GM21367 (cell line): ENCODE data around the gene NAIF1.
"Not testable (repeated sequence)": the region's sequence is repeated elsewhere in the genome, so short reads cannot be mapped to it uniquely, and the experiment has no call there.

Experiments
- ATAC-seq: cut with Tn5 transposase; IDR thresholded peaks from one replicate; pipeline ENCODE4 v1.9.1; 2021; ENCODE audit not compliant: unreplicated experiment

The NAIF1 gene, protein sequence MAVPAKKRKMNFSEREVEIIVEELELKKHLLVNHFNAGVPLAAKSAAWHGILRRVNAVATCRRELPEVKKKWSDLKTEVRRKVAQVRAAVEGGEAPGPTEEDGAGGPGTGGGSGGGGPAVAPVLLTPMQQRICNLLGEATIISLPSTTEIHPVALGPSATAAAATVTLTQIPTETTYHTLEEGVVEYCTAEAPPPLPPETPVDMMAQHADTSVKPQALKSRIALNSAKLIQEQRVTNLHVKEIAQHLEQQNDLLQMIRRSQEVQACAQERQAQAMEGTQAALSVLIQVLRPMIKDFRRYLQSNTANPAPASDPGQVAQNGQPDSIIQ

DNA sequence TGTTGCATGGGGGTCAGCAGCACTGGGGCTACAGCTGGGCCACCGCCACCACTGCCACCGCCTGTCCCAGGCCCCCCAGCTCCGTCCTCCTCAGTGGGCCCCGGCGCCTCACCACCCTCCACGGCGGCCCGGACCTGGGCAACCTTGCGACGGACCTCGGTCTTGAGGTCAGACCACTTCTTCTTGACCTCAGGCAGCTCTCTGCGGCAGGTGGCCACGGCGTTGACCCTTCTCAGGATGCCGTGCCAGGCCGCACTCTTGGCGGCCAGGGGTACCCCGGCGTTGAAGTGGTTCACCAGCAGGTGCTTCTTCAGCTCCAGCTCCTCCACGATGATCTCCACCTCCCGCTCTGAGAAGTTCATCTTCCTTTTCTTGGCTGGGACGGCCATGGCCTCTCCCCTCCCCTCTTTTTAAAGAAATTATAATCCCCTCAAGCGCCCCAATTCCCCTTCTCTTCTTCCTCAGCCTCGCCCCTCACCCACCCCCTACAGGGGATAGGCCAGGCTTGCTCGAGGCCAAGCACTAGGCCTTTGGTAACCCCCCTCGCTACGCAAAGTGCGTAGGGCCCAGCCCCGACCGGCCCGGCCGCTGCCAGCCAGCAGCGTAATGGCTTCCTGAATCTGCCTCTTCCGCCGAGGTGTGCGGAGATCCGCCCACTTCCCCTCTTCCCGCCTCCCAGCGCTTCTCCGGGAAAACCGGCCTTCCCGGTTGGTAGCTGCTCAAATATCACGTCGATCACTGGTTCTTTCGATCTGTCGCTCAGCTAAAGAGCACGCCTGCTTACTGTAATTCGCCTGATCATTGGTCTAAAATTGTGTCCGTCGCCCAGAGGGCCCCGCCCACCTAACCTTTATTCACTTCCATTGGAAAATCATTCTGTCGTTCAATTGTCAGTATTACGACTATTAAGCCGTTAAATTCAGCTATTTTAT is at the start of gene NAIF1:
NAIF1 (minus strand) TSS at position 608 of the 932 bp plus-strand sequence; CDS start at position 389, 219 bp downstream.
- ATAC-seq: peak; percentile 48

DNA sequence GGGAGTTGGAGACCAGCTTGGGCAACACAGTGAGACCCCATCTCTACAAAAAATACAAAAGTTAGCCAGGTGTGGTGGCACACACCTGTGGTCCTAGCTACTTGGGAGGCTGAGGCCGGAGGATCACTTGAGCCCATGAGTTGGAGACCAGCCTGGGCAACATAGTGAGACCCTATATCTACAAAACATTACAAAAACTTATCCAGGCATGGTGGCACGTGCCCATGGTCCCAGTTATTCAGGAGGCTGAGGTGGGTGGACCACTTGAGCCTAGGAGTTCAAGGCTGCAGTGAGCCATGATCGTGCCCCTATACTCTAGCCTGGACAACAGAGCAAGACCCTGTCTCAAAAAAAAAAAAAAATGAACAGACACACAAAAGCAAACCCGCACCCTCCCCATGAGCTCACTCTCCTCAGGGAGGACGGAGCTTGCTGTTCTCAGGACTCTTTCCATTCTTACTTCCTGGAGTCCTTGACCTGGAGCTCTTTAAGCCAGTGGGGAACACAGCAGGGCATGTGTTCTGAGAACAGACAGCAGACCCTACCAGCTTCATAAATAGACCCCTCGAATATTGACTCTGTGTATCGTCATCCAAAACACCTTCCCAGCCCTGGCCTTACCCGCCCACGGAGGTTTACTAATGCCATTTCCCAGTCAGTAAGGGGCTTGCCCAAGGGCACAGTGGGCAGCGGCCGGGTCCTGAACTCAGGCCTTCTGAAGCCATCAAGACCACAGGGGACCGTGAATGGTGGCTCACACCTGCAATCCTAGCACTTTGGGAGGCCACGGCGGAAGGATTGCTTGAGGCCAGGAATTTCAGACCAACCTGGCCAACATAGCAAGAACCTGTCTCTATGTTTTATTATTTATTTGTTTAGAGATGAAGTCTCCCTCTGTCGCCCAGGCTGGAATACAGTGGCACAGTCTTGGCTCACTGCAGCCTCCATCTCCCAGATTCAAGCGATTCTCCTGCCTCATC is 49.3 kb upstream of the NAIF1 start:
- no peak for ATAC-seq

DNA sequence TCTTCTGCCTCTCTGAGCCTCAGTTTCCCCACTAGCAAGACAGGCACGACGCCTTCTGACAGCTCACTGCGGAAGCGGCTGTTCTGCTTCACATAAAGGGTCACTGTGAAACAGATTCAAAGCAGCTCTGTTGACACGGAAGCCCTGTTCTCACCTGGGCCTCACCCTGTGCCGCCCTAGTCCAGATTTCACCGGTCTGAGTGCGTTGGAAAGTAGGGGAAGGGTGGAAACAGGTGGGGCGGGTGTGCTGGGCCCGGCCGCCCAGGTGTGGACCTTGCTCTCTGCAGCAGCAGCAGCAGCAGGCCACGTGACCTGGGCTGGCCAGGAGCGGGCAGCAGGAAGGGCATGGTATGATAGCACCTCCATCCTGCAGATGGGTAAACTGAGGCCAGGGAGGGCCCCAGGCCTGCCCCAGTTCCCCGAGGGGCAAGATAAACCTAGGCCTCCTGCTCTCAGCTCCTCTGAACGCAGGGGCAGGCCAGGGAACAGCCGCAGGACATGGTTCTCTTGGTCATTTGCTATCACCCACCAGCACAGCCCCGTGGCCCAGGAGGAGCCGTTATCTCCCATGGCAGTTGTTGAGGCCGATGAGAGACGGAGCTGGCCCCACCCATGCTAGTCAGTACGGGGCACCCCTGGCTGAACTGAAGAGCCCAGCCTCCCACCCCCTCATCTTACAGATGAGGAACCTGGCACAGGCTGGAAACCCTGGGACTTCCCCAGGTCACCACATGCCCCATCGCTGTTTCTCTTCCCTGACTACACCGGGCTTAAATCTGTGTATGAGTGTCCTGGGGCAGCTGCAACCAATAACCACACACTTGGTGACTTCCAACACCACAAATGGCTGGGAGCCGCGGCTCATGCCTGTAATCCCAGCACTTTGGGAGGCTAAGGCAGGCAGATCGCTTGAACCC is 48.3 kb upstream of the NAIF1 start:
- ATAC-seq: no peak

DNA sequence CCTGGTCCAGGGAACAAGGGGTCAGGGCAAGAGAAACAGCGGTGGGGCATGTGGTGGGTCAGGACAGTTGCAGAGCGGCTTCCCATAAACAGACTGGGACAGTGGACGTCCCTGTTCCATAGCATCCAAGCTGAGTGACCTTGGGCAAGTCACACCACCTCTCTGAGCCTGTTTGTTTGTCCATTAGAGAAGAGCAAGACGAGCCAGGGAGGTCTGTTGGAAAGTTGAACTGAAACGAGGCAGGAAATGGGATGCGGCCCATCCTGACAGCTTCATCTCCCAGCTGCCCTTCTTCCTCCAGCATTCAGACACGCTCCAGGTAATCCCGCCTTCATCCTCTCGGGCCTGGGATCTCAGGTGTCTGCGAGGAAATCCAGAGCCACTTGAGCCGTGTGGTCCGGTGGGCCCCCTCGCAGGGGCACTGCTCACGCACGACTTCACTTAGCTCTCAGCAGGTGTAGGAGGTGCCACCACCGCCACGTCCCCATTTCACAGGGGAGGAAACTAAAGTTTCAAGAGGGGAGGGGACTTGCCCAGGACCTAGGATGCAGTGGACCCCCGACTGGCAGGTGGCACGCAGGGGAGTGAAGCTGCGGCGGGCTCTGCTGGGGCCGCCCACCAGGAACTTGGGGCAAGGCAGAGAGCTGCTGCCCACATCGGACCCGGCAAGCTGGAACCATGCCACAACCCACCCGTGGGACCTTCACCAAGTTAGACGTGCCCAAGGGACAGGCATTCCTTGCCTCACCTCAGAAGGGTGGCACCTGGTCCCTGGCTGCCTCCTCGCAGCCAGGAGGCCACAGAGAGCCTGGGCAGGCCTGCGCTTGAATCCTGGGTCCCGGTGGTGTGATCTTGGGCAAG is 47.4 kb upstream of the NAIF1 start:
- no peak for ATAC-seq

DNA sequence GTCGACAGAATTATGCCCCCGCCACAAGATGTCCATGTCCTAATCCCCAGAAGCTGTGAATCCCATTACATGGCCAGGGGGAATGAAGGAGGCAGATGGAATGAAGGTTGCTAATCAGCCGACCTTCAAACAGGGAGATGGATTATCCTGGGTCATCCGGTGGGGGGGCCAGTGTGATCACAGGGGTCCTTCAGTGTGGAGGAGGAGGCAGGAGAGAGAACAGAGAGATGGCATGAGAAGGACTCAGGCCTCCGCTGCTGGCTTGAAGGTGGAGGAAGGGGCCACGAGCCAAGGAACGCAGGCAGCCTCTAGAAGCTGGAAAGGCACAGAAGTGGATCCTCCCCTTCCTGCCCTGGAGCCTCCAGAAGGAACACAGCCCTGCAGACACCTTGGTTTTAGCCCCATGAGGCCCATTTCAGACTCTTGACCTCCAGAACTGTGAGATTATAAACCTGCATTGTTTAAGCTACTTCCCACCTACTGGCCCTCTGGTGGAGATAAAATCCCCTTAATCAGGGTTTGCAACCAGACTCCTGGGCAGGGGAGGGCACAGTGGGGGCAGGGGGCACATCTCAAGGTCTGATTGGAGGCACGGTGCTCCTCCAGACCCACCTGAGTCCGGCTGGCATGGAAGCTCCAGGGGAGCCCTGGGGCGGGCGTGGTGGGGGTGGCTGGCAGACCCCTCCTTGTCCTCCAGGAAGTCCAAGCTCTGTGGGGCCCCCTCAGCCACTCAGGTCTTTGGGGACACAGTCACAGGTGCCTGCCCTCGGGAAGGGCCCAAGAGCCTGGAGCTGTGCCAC is 46.6 kb upstream of the NAIF1 start:
- no peak for ATAC-seq

DNA sequence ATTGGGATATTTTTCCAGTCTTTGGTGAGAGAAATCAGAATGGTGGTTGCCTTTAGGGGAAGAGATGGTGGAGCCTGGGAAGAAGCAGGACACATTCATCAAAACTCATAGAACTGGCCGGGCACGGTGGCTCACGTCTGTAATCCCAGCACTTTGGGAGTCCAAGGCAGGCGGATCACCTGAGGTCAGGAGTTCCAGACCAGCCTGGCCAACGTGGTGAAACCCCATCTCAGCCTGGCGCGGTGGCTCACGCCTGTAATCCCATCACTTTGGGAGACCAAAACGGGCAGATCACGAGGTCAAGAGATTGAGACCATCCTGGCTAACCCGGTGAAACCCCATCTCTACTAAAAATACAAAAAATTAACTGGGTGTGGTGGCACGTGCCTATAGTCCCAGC is 44.6 kb upstream of the NAIF1 start:
- ATAC-seq: not testable (repeated sequence)

DNA sequence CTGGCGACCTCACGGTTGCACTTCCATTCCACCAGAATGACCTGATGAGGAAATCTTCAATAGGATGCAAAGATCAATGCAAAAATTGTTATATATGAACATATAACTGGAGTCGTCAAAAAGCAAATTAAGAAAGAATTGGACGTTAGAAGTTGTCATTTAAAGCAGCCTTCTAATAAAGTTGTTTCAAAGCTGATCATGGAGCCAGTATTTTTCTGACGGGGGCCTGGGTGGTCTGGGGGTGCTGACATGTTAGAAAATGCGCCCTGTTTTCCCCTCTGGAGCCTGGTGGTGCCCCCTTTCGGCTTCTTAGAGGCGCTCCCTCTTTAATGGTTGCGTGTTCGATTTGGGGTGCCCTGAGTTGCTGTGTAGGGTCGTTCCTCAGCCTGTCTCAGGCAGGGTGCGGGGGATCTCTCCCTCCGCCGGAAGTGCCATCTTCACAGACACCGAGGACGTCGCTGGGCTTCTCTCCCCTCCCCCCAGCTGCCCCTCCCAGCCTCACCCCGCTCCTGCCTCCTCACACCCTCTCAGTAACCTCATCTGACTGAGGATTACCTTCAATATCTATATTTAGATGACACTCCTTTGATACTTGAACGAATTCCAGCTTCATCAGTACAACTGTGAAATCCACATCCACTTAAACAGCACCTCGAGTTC is 42.1 kb upstream of the NAIF1 start:
- no peak for ATAC-seq

DNA sequence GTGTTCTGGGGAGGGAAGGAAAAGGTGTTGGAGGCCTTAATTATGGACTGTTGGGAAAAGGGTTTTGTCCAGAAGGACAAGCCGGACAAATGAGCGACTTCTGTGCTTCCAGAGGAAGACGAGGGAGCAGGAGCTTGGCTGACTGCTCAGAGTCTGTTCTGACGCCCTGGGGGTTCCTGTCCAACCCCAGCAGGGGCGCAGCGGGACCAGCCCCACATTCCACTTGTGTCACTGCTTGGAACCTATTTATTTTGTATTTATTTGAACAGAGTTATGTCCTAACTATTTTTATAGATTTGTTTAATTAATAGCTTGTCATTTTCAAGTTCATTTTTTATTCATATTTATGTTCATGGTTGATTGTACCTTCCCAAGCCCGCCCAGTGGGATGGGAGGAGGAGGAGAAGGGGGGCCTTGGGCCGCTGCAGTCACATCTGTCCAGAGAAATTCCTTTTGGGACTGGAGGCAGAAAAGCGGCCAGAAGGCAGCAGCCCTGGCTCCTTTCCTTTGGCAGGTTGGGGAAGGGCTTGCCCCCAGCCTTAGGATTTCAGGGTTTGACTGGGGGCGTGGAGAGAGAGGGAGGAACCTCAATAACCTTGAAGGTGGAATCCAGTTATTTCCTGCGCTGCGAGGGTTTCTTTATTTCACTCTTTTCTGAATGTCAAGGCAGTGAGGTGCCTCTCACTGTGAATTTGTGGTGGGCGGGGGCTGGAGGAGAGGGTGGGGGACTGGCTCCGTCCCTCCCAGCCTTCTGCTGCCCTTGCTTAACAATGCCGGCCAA is 41.3 kb upstream of the NAIF1 start:
- no peak for ATAC-seq

DNA sequence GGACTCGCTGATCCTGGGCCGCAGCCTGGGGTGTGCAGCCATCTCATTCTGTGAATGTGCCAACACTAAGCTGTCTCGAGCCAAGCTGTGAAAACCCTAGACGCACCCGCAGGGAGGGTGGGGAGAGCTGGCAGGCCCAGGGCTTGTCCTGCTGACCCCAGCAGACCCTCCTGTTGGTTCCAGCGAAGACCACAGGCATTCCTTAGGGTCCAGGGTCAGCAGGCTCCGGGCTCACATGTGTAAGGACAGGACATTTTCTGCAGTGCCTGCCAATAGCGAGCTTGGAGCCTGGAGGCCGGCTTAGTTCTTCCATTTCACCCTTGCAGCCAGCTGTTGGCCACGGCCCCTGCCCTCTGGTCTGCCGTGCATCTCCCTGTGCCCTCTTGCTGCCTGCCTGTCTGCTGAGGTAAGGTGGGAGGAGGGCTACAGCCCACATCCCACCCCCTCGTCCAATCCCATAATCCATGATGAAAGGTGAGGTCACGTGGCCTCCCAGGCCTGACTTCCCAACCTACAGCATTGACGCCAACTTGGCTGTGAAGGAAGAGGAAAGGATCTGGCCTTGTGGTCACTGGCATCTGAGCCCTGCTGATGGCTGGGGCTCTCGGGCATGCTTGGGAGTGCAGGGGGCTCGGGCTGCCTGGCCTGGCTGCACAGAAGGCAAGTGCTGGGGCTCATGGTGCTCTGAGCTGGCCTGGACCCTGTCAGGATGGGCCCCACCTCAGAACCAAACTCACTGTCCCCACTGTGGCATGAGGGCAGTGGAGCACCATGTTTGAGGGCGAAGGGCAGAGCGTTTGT is 40.5 kb upstream of the NAIF1 start:
- no peak for ATAC-seq

DNA sequence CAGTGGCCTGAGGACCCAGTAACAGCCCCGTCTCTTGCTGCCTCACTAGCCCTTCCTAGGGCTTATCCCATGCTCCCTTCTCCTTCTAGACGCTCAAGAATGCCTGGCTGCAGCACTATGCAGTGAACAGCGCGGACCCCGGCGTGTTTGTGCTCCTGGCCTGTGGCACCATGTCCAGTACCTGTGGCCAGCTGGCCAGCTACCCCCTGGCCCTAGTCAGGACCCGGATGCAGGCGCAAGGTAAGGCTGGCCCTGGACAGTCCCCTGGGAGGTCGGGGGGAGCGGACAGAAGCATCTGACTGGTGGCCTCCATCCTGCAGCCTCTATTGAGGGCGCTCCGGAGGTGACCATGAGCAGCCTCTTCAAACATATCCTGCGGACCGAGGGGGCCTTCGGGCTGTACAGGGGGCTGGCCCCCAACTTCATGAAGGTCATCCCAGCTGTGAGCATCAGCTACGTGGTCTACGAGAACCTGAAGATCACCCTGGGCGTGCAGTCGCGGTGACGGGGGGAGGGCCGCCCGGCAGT is 39.9 kb upstream of the NAIF1 start:
- ATAC-seq: no peak

DNA sequence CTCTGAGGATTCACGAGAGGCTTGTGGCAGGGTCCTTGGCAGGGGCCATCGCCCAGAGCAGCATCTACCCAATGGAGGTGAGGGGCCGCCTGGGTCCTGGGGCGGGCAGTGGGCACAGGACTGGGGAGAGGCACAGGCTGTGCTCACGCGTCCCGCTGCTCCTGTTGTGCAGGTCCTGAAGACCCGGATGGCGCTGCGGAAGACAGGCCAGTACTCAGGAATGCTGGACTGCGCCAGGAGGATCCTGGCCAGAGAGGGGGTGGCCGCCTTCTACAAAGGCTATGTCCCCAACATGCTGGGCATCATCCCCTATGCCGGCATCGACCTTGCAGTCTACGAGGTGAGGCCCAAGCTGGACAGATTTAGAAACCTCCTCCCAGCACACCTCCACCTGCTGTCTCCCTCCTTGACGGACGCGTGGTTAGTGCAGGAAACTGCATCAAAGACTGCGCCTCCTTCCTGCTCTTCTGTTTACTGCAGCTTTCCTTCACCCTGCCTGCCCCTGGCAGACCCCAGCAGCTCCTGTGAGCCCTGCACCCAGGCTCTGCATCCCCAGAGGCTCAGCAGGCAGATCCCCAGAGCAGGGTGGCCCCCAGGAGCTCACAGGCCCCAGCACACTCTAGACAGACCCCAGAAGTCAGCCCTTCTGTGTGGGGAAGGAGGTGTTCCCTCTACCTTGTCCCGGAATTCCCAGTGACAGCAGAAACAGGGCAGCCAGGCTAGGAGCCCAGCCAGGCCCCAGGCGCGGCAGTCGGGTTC is 39.2 kb upstream of the NAIF1 start:
- no peak for ATAC-seq

DNA sequence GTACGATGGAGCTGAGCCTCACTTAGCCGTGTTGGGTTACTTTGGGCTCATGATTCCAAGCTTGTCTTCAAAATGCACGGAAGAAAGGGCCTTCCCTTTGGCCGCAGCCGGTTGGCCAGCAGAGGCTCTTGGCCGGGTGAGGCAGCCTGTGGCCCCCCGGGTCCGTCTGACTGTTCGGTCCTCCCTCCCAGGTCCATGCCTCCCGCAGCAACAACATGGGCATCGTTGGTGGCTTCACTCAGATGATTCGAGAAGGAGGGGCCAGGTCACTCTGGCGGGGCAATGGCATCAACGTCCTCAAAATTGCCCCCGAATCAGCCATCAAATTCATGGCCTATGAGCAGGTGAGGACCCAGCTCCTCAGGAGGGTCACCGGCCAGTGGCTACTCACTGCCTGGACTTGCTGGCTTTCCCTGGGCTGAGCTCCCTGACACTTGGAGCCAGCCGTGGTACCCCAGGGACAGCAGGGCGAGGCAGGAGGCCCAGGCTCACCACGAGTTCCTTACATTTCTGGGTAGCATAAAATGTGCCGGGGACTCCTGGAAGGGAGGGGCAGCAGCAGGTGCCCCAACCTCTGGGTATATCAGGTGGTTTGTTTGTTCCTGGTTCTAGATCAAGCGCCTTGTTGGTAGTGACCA is 38.5 kb upstream of the NAIF1 start:
- no peak for ATAC-seq

DNA sequence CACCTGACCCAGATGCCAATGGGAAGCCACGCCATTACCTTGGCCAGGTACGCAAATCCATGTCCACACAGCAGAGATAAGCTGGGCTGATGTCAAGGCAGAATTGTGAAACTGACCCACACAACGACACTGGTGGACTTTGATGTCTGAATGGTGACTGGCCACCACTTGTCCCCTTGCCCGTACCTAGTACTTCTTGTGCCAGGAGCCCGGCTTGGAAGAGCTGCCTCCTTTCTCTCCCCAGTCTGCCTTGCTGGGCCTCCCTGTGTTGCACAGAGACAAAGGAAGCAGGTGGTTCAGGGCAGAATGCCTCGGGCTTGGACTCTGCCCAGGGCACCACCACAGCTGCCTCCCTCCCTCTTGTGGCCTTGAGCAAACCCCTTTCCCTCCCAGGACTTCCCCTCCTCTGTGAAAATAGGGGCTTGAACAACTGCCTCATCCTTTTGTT is 37.1 kb upstream of the NAIF1 start:
- ATAC-seq: no peak

DNA sequence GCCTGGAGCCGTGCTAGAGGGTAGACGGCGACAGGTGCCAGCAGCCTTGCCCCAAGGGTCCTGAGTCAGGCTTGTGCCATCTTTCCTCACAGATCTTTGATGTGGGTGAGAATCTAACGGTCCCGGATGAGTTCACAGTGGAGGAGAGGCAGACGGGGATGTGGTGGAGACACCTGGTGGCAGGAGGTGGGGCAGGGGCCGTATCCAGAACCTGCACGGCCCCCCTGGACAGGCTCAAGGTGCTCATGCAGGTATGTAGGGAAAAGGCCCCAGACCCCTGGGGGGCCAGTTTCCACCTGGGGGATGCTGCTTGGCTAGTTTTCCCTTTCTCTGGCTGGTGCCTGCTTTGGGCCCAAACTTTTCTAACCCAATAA is 36.5 kb upstream of the NAIF1 start:
- ATAC-seq: no peak
